NB4 (cell line): ENCODE measurements around the gene CFP.

Experiments
- MYC ChIP-seq: IDR thresholded peaks from 2 replicates; pipeline ENCODE4 v1.6.1; 2011; ENCODE audit warnings: low read depth, low read length
- POLR2A ChIP-seq: IDR thresholded peaks from 2 replicates; pipeline ENCODE4 v1.6.1; 2011; ENCODE audit warnings: mild to moderate bottlenecking; ENCODE audit not compliant: insufficient read length; ENCODE audit errors: extremely low read depth
- TF ChIP-seq, protein P1 (sequence below): IDR thresholded peaks from one replicate; pipeline ENCODE4 v1.5.1; 2012; ENCODE audit warnings: low read depth, low read length
- TF ChIP-seq, protein P2 (sequence below): IDR thresholded peaks from 2 replicates; pipeline ENCODE4 v1.6.1; 2011; ENCODE audit warnings: low read depth, low read length

GRCh38 chrX:47587091-47587891 is 42.4 kb downstream of the CFP start:
- TF ChIP-seq, protein P1, sequence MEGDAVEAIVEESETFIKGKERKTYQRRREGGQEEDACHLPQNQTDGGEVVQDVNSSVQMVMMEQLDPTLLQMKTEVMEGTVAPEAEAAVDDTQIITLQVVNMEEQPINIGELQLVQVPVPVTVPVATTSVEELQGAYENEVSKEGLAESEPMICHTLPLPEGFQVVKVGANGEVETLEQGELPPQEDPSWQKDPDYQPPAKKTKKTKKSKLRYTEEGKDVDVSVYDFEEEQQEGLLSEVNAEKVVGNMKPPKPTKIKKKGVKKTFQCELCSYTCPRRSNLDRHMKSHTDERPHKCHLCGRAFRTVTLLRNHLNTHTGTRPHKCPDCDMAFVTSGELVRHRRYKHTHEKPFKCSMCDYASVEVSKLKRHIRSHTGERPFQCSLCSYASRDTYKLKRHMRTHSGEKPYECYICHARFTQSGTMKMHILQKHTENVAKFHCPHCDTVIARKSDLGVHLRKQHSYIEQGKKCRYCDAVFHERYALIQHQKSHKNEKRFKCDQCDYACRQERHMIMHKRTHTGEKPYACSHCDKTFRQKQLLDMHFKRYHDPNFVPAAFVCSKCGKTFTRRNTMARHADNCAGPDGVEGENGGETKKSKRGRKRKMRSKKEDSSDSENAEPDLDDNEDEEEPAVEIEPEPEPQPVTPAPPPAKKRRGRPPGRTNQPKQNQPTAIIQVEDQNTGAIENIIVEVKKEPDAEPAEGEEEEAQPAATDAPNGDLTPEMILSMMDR = no peak
- TF ChIP-seq POLR2A = no peak
- TF ChIP-seq, protein P2, sequence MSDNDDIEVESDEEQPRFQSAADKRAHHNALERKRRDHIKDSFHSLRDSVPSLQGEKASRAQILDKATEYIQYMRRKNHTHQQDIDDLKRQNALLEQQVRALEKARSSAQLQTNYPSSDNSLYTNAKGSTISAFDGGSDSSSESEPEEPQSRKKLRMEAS = no peak
- TF ChIP-seq MYC = no peak
